ENCODE data around the gene MFAP5.

MFAP5 gene

GRCh38 chr12:8662593-8662992 lies at the start of gene MFAP5:
Gene MFAP5 (minus strand): TSS chr12:8662826. CDS start chr12:8662104, 722 bp downstream.
- no peak for DNase-seq

GRCh38 chr12:8709124-8709830 lies 46.7 kb upstream of the MFAP5 start:
- DNase-seq, result peak; percentile 11

- no peak for DNase-seq
These were observed 39.5 kb upstream of the MFAP5 start for GRCh38 chr12:8702159-8702558.

GRCh38 chr12:8701046-8701660 lies 38.5 kb upstream of the MFAP5 start:
- no peak for DNase-seq

GRCh38 chr12:8699714-8700113 lies 37.1 kb upstream of the MFAP5 start:
- DNase-seq, result no peak

- DNase-seq, result no peak
These were observed 36.3 kb upstream of the MFAP5 start for GRCh38 chr12:8698879-8699278.

- DNase-seq, result no peak
These were observed 35.7 kb upstream of the MFAP5 start for GRCh38 chr12:8698132-8698851.

GRCh38 chr12:8697476-8698131 lies 35.0 kb upstream of the MFAP5 start, which contains the start of gene RIMKLB:
Gene RIMKLB (plus strand): TSS chr12:8697991. CDS start chr12:8713867, 15,876 bp downstream.
- peak; percentile 75 for DNase-seq

GRCh38 chr12:8697120-8697475 lies 34.5 kb upstream of the MFAP5 start:
- peak; percentile 45 for DNase-seq

GRCh38 chr12:8696442-8697090 lies 33.9 kb upstream of the MFAP5 start:
- DNase-seq, result no peak

GRCh38 chr12:8695116-8695515 lies 32.5 kb upstream of the MFAP5 start:
- DNase-seq, result no peak

GRCh38 chr12:8692573-8692972 lies 29.9 kb upstream of the MFAP5 start:
- DNase-seq, result peak; percentile 63

- no peak for DNase-seq
These were observed 27.1 kb upstream of the MFAP5 start for GRCh38 chr12:8689681-8690080.

GRCh38 chr12:8687846-8688601 lies 25.4 kb upstream of the MFAP5 start:
- DNase-seq, result peak; percentile 95

GRCh38 chr12:8685051-8685450 lies 22.4 kb upstream of the MFAP5 start:
- no peak for DNase-seq

GRCh38 chr12:8681129-8681884 lies 18.7 kb upstream of the MFAP5 start:
- DNase-seq, result no peak

- no peak for DNase-seq
These were observed 17.9 kb upstream of the MFAP5 start for GRCh38 chr12:8680533-8680932.

- peak; percentile 73 for DNase-seq
These were observed 16.1 kb upstream of the MFAP5 start for GRCh38 chr12:8678661-8679111.

GRCh38 chr12:8677362-8677761 lies 14.7 kb upstream of the MFAP5 start:
- DNase-seq, result no peak

- no peak for DNase-seq
These were observed 14.0 kb upstream of the MFAP5 start for GRCh38 chr12:8676651-8677050.

- DNase-seq, result peak; percentile 67
These were observed 13.0 kb upstream of the MFAP5 start for GRCh38 chr12:8675591-8676036.

All from kidney glomerular epithelial cell (primary cell).